AG04449 (cell line): ENCODE results near the gene FHAD1.
"Not testable (repeated sequence)": the region's sequence is repeated elsewhere in the genome, so short reads cannot be mapped to it uniquely, and the experiment has no call there.

Source experiments
- CTCF ChIA-PET: fragments of 350-600 bp; formaldehyde crosslinking; extraction: SDS; loops from one replicate; lab custom pipeline; 2021; ENCODE audit warnings: antibody characterized with exemption; lab: Yijun Ruan, JAX
- POLR2A ChIA-PET: fragments of 400-600, 350-600 bp; formaldehyde crosslinking; extraction: SDS; loops from one replicate; lab custom pipeline; 2020; ENCODE audit warnings: antibody characterized with exemption, inconsistent platforms; lab: Yijun Ruan, JAX
- DNase-seq: peaks from one replicate; pipeline ENCODE4 v3.0.0-alpha.2; 2010; ENCODE audit warnings: low read depth, low spot score
- H3K4me3 ChIP-seq: 2 replicates; pipeline ENCODE4 v1.5.1; 2011; ENCODE audit warnings: low read depth, mild to moderate bottlenecking, control low read depth, low read length
- TF ChIP-seq, protein P1 (sequence below): IDR thresholded peaks from one replicate; pipeline ENCODE4 v1.5.1; 2011; ENCODE audit warnings: mild to moderate bottlenecking, moderate library complexity, low read length, control low read depth, inconsistent platforms; ENCODE audit not compliant: insufficient read depth; ENCODE audit errors: missing control alignments

FHAD1 gene

DNA sequence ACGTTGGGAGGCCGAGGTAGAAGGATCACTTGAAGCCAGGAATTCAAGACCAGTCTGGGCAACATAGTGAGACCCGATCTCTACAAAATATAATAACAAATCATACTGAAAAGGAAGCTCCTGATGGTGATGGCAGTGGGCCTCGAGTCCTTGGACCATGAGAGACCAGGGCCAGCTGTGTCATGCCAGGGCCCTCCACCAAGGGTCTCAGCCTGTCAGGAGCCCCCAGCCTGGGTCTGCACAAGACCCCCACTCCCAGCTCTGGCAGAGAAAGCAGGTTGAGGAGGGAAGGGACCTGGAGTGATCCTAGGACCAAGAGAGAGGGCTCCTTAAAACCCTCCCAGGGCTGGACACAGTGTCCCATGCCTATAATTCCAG, 184.5 kb downstream of the FHAD1 start:
- ChIA-PET CTCF (interaction anchor here (0.7 to 14.6 kb wide), 29 partner anchors 9 to 303 kb away, joined by 3 to 439 read pairs (median 7); partner anchors contain the start of gene EFHD2), POLR2A (interaction anchor here (1.5 kb wide), 1 partner anchor 108 kb away, joined by 5 read pairs; no protein-coding TSS in a partner anchor)
- TF ChIP-seq, protein P1, sequence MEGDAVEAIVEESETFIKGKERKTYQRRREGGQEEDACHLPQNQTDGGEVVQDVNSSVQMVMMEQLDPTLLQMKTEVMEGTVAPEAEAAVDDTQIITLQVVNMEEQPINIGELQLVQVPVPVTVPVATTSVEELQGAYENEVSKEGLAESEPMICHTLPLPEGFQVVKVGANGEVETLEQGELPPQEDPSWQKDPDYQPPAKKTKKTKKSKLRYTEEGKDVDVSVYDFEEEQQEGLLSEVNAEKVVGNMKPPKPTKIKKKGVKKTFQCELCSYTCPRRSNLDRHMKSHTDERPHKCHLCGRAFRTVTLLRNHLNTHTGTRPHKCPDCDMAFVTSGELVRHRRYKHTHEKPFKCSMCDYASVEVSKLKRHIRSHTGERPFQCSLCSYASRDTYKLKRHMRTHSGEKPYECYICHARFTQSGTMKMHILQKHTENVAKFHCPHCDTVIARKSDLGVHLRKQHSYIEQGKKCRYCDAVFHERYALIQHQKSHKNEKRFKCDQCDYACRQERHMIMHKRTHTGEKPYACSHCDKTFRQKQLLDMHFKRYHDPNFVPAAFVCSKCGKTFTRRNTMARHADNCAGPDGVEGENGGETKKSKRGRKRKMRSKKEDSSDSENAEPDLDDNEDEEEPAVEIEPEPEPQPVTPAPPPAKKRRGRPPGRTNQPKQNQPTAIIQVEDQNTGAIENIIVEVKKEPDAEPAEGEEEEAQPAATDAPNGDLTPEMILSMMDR = no peak
- no peak overlapping the region for H3K4me3 ChIP-seq
- no peak for DNase-seq

DNA sequence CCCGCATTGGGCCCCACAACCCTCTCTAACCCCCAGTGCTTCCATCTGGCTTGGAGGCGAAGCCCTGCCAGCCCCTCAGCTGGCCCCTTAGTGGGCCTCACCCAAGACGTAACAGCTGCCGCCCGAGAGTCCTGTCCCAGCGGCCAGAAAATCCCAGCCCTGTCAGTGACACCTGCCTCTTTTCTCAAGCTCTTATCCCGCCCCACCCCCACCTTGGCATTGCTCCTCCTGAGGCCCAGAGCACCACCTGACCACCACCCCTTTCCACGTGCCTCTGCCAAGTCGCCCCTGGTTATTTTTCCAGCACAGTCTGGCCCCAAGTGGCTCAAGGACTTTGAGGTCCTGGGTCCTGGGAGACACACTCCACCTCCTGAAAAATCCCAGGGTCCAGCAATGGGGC, 185.3 kb downstream of the FHAD1 start:
- ChIA-PET CTCF (interaction anchor here (1.0 to 14.6 kb wide), 16 partner anchors 9 to 161 kb away, joined by 3 to 439 read pairs (median 12); partner anchors contain the start of gene EFHD2), POLR2A (interaction anchor here (1.5 kb wide), 1 partner anchor 109 kb away, joined by 5 read pairs; no protein-coding TSS in a partner anchor)
- no peak overlapping the region for H3K4me3 ChIP-seq
- no peak for DNase-seq
- TF ChIP-seq, protein P1 = no peak

DNA sequence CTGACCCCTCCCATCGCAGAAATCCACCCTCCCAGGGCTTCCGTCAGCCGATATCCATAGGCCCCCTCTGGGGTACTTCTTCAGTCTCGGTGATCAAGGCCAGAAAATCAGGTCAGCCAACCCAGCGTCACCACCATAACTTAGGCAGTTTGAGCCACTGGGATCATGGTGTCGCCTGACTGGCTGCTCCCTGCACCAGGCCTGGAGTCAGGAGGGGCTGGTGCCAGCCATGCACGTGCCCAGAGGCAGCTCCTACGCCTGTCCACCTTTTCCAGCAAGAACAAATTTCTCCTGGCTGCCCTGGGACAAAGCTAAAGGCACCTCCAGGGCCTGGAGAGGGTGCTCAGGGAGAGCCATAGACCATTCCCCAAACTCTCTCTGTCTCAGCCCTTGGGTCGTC, 186.4 kb downstream of the FHAD1 start:
- H3K4me3 ChIP-seq = no peak overlapping the region
- POLR2A ChIA-PET = no interaction called here
- CTCF ChIA-PET = interaction anchor here (3.1 to 14.6 kb wide), 4 partner anchors 11 to 112 kb away, joined by 14 to 439 read pairs (median 42); no protein-coding TSS in a partner anchor
- TF ChIP-seq, protein P1 = no peak
- no peak for DNase-seq

DNA sequence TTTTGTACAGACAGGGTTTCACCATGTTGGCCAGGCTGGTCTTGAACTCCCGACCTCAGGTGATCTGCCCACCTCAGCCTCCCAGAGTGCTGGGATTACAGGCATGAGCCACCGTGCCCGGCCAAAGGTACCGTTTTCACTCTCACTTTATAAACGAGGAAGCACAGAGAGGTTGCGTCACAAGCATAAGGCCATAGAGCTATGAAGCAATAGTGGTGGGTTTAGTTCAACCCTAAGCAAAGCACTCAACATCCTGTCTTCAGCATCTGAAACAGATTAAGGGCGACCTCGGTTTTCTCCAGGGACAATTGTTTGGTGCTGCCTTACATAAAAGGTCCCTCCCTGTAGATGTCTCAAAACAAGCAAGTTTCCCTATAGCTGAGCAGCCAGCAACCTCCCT, 187.7 kb downstream of the FHAD1 start:
- POLR2A ChIA-PET, DNase-seq, H3K4me3 ChIP-seq: not testable (repeated sequence)
- CTCF ChIA-PET = interaction anchor here (1.0 to 14.6 kb wide), 5 partner anchors 9 to 307 kb away, joined by 3 to 439 read pairs (median 3); no protein-coding TSS in a partner anchor

DNA sequence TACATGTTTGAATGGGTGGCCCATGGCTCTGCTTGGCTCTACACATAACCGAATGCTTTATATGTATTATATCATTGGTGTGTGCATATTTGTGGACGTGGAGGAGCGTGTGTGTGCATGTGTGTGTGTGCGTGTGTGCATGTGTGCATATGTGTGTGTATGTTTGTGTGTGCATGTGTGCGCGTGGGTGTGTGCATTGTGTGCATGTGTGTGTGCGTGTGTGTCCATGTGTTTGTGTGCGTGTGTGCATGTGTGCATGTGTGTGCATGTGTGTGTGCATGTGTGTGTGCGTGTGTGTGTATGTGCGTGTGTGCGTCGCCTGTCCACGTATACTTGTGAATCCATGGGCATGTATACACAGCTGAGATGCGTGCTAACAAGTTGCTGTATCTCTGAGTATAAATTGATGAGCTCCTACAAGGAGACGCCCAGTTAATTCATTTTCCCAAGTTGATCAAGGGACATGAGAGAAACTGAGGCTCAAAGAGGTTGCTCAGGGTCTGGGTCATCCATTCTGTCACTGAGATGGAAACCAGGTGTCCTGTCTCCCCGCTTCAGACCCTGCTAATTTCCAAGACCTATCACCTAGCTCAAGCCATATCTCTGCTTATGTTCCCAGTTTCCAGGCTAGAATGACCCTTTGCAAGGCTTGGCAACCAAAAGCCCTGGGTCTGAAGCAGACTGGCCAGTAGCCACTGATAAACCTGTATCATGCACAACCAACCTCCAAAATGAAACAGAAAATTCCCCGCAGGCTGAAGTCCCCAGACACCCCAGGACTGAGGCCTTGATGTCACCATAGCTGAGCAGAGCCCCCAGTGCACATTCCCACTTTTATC, 188.4 kb downstream of the FHAD1 start:
- TF ChIP-seq, protein P1 = no peak
- ChIA-PET POLR2A (no interaction called here), CTCF (interaction anchor here (1.2 to 14.6 kb wide), 5 partner anchors 9 to 114 kb away, joined by 3 to 439 read pairs (median 7); no protein-coding TSS in a partner anchor)
- DNase-seq = no peak
- no peak overlapping the region for H3K4me3 ChIP-seq

DNA sequence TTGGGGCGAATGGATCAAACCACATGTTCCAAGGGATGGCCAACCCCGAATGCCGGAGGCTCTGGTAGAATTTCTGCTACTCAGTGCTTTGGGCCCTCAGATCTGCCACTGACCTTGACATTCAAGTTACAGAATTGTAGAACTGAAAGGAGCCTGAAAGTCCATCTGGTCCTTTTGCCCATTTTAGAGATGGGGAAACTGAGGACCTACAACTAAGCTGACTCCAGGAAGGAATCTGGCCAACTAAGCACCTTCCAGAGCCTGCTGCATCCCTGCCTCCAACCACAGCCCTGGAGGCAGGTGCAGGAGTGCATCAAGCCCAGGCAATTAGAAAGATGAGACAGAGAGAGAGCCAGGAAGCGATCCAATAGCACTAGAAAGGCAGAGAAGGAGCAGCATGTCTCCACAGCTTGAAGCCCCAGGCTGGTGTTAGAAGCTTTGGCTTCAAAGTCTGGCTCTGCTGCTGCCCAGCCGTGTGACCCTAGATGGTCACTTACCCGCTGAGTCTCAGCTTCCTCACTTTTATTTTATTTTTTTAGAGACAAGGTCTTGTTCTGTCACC, 189.9 kb downstream of the FHAD1 start:
- TF ChIP-seq, protein P1 = no peak
- POLR2A ChIA-PET = interaction anchor here (0.6 kb wide), 1 partner anchor 34 kb away, joined by 3 read pairs; no protein-coding TSS in a partner anchor
- DNase-seq = no peak
- H3K4me3 ChIP-seq = no peak overlapping the region
- CTCF ChIA-PET = interaction anchor here (2.1 to 14.6 kb wide), 2 partner anchors 10 to 116 kb away, joined by 7 to 439 read pairs; no protein-coding TSS in a partner anchor
